Measurements from ENCODE around the gene MYOCOS. TPM values are rescaled to one million over a fixed set of nuclear protein-coding genes. Genes with fewer than 3 reads are reported as not detected.

The MYOCOS gene
- total RNA-seq, 1 experiment from 2014 or later: not detected

DNA sequence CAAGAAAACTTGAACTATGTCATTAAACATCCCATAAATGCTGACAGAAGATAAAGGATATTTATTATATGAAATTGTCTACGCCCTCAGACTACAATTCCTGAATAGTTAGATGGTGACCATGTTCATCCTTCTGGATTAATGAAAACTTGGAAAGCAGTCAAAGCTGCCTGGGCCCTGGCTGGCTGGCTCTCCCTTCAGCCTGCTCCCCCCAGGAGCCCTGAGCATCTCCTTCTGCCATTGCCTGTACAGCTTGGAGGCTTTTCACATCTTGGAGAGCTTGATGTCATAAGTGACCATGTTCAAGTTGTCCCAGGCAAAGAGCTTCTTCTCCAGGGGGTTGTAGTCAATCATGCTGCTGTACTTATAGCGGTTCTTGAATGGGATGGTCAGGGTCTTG, 13.6 kb downstream of the MYOCOS start:
- Histone ChIP-seq H3K36me3 (ENCODE audit: control insufficient read depth in 1 of 2, insufficient read depth in 2 of 2, low read length in 2 of 2) (no peaks in the 10 kb centered on the region), H3K4me1 (ENCODE audit: control insufficient read depth in 1 of 2, insufficient read depth in 2 of 2, low read length in 2 of 2) (no peaks in the 10 kb centered on the region), H3K4me2 (ENCODE audit: low read length) (no peak overlapping the region), H3K9me2 (ENCODE audit: insufficient read depth) (no peaks in the 10 kb centered on the region), H4K20me1 (ENCODE audit: insufficient read depth) (no peaks in the 10 kb centered on the region), H3K4me3 (replicated peaks in 1 of 2; ENCODE audit: low read depth in 1 of 2, low read length in 2 of 2) (no peak overlapping the region), H3K9ac (ENCODE audit: low read length) (no peak overlapping the region), H3K79me2 (ENCODE audit: insufficient read depth, low read length) (no peaks in the 10 kb centered on the region), H2AFZ (ENCODE audit: low read depth, low read length, poor library complexity, severe bottlenecking) (no peak overlapping the region), H3K27me3 (ENCODE audit: insufficient read depth, low read length) (no peaks in the 10 kb centered on the region), H3K27ac (ENCODE audit: low read depth, low read length) (no peak overlapping the region), H3K9me3 (ENCODE audit: control insufficient read depth in 1 of 2, insufficient read depth in 1 of 2, low read depth in 1 of 2, low read length in 2 of 2) (no peaks in the 10 kb centered on the region)
- no TSS peak for BruUV-seq (replicated peaks)
- no peak for ATAC-seq
- TF ChIP-seq EZH2phosphoT487 (IDR thresholded peaks at IDR 0.05; ENCODE audit: borderline replicate concordance) (no peak), SRF (IDR thresholded peaks at IDR 0.05; ENCODE audit: low read depth) (no peak), FOSL1 (IDR thresholded peaks at IDR 0.05; ENCODE audit: low read depth) (no peak), CTCF (IDR thresholded peaks at IDR 0.05 in 2 of 3, conservative IDR thresholded peaks at IDR 0.05 in 1 of 3; ENCODE audit: borderline replicate concordance in 1 of 3, insufficient read depth in 1 of 3, low read depth in 2 of 3, low read length in 2 of 3) (no peak), CEBPB (IDR thresholded peaks at IDR 0.05; ENCODE audit: low read depth) (no peak), ELF1 (IDR thresholded peaks at IDR 0.05; ENCODE audit: borderline replicate concordance, low read depth) (no peak)
- TF ChIP-seq, protein P1, sequence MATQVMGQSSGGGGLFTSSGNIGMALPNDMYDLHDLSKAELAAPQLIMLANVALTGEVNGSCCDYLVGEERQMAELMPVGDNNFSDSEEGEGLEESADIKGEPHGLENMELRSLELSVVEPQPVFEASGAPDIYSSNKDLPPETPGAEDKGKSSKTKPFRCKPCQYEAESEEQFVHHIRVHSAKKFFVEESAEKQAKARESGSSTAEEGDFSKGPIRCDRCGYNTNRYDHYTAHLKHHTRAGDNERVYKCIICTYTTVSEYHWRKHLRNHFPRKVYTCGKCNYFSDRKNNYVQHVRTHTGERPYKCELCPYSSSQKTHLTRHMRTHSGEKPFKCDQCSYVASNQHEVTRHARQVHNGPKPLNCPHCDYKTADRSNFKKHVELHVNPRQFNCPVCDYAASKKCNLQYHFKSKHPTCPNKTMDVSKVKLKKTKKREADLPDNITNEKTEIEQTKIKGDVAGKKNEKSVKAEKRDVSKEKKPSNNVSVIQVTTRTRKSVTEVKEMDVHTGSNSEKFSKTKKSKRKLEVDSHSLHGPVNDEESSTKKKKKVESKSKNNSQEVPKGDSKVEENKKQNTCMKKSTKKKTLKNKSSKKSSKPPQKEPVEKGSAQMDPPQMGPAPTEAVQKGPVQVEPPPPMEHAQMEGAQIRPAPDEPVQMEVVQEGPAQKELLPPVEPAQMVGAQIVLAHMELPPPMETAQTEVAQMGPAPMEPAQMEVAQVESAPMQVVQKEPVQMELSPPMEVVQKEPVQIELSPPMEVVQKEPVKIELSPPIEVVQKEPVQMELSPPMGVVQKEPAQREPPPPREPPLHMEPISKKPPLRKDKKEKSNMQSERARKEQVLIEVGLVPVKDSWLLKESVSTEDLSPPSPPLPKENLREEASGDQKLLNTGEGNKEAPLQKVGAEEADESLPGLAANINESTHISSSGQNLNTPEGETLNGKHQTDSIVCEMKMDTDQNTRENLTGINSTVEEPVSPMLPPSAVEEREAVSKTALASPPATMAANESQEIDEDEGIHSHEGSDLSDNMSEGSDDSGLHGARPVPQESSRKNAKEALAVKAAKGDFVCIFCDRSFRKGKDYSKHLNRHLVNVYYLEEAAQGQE (IDR thresholded peaks at IDR 0.05; ENCODE audit: low read depth): no peak
- CTCF ChIA-PET: interaction anchor here (1.8 kb wide), 1 partner anchor 10 kb away, joined by 8 read pairs; no protein-coding TSS in a partner anchor
- no peak for DNase-seq (ENCODE audit: low read depth, low spot score)
- RAD21 ChIA-PET (ENCODE audit: low non-redundant PET in 1 of 2, low total read pairs in 2 of 2, uncharacterized antibody in 2 of 2, unreplicated experiment in 2 of 2): no interaction called here
- intact Hi-C loops (cut with micrococcal nuclease): no loop called here
- POLR2A ChIA-PET: no interaction called here
